NCI-H510A (cell line): ENCODE data around the gene SLC35B2.
"Not testable (repeated sequence)": the region's sequence is repeated elsewhere in the genome, so short reads cannot be mapped to it uniquely, and the experiment has no call there.

Experiments used
- DNase-seq: peaks from one replicate; lab custom pipeline; 2025; lab: John Stamatoyannopoulos, UW

SLC35B2 gene

GRCh38 chr6:44234101-44235025 is 23.0 kb downstream of the SLC35B2 start:
- DNase-seq: no peak

DNA sequence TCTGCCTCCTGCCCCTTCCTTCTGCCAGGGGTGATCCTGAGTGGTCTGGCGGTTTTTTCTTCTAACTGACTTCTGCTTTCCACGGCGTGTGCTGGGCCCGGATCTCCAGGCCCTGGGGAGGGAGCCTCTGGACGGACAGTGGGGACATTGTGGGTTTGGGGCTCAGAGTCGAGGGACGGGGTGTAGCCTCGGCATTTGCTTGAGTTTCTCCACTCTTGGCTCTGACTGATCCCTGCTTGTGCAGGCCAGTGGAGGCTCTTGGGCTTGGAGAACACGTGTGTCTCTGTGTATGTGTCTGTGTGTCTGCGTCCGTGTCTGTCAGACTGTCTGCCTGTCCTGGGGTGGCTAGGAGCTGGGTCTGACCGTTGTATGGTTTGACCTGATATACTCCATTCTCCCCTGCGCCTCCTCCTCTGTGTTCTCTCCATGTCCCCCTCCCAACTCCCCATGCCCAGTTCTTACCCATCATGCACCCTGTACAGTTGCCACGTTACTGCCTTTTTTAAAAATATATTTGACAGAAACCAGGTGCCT is 23.7 kb downstream of the SLC35B2 start:
- no peak for DNase-seq

GRCh38 chr6:44232676-44233566 is 24.4 kb downstream of the SLC35B2 start:
- no peak for DNase-seq

- not testable (repeated sequence) for DNase-seq
Measured at GRCh38 chr6:44231426-44231825, 25.9 kb downstream of the SLC35B2 start.

DNA sequence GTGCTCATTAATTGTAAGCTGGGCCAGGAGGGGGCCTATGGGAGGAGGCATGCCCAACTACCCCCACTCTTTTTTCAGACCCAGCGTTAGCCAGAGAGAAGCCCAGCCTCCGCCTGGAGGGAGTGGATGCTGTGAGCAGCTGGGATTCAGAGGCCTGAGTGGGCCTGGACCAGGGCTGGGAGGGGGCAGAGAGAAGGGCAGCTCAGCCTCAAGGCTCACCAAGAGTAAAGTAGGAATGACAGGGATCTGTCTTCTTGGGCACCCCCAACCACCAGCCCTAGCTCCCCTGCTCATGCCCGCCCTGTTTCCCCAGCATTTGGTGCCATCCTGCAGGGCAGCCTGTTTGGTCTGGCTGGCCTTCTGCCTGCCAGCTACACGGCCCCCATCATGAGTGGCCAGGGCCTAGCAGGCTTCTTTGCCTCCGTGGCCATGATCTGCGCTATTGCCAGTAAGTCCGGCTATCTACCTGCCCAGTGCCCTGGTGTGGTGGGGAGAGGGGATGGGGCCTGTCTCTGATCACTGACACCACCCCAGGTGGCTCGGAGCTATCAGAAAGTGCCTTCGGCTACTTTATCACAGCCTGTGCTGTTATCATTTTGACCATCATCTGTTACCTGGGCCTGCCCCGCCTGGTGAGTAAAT is 27.2 kb downstream of the SLC35B2 start:
- DNase-seq: no peak

GRCh38 chr6:44229376-44230033 is 27.8 kb downstream of the SLC35B2 start:
- DNase-seq: no peak

GRCh38 chr6:44228836-44229235 is 28.5 kb downstream of the SLC35B2 start:
- DNase-seq: no peak

GRCh38 chr6:44228433-44228832 is 28.9 kb downstream of the SLC35B2 start:
- no peak for DNase-seq

DNA sequence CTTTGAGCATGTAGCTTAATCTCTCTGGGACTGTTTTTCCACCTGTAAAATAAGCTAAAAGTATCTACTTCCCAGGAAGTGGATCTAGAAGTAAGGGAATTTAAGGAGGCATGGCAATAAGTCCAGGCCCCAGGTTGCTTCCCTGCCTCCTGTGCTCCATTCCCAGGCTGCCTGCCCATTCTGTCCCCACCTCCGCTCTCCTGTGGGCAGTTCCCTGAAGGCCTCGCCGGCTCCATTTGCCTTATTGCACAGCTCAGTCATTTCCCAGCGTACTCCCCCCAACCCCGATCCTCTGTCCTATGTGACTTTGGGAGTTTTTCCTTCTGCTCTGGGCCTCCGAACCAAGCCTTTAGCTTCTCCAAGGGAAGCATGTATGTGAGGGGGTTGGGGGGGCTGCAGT is 29.3 kb downstream of the SLC35B2 start:
- DNase-seq: no peak

- DNase-seq: no peak
Measured at GRCh38 chr6:44227148-44227793, 30.1 kb downstream of the SLC35B2 start.

DNA sequence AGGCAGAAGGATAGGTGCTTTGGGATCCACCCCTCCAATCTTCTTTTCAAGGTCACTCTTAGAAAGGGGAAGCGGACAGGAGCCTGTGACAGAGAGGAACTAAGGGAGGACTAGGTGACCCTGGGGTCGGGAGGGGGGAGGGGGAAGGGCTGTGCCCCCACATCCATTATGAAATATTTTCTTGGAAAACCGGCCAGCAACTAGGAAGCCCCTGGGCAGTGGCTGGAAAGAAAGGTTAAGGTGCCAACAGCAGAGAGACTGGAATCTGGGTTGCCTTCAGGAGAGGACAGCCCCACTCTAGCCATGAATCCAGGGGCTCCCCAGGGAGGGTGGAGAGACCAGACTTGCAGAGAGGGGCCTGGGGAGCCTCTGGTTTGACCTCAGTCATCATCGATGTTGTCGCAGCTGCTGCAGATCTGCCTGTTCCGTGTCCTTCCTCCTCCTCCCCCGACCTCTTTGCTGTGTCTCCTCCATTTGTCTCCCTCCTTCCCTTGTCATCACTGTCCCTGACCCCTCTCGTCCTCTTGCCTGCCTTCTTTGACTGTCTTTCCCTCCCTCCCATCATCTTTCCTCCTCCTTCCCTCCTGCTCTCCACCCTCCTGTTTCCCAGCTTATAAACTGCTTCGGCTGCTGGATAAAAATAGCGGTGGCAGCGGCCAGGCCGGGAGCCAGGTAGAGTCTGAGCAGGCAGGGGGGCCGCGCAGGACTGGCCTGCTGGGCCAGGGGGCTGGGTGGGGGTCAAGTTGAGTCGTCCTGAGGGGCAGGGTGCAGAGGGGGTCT is 30.8 kb downstream of the SLC35B2 start:
- no peak for DNase-seq

DNA sequence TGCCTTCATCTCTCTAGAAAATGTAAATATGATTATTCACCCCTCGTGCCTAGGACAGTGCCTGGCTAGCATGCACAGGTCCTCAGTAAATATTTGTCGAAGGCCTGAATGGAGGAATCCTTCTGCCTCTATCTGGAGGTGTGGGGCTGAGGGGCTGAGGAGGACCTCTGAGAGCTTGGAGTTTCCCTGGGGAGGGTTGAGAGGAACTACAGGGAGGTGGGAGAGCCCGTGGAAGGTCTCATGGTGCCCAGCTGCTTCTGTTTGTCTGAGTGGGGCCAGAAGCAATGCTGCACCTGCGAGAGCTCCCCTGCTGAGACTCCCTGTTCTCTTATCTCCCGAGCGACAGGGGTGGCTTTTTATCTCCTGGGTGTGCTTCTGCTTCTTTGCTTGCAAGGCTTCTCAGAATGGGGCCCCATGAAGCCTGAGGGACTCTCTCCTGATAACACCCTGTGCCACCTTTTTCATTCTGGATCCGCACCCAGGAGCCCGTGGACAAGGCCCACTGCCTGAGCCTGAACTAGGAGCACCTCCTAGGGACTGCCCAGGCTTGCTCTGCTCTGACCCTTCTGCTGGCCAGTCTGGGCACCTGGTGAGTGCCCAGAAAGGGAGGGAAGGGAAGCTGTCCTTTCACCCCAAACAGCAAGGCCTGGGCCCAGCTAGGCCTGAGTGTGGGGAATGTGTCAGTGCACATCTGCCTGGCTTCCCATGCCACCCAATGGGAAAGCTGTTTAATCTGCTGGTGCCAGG is 31.6 kb downstream of the SLC35B2 start:
- no peak for DNase-seq

DNA sequence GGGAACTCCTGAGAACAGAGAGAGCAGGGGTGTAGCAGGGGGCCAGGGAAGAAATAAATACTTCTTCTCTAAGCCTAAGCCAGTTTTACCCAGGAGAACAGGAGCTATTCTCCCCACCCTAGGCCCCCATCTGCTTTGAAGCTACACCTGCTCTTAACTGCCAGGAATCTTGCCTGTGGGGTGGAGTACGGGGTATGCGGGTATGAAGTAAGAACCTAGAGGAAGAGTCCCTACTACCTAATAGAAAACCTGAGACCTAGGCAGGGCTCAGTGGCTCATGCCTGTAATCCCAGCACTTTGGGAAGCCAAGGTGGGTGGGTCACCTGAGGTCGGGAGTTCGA is 32.4 kb downstream of the SLC35B2 start:
- DNase-seq: no peak

DNA sequence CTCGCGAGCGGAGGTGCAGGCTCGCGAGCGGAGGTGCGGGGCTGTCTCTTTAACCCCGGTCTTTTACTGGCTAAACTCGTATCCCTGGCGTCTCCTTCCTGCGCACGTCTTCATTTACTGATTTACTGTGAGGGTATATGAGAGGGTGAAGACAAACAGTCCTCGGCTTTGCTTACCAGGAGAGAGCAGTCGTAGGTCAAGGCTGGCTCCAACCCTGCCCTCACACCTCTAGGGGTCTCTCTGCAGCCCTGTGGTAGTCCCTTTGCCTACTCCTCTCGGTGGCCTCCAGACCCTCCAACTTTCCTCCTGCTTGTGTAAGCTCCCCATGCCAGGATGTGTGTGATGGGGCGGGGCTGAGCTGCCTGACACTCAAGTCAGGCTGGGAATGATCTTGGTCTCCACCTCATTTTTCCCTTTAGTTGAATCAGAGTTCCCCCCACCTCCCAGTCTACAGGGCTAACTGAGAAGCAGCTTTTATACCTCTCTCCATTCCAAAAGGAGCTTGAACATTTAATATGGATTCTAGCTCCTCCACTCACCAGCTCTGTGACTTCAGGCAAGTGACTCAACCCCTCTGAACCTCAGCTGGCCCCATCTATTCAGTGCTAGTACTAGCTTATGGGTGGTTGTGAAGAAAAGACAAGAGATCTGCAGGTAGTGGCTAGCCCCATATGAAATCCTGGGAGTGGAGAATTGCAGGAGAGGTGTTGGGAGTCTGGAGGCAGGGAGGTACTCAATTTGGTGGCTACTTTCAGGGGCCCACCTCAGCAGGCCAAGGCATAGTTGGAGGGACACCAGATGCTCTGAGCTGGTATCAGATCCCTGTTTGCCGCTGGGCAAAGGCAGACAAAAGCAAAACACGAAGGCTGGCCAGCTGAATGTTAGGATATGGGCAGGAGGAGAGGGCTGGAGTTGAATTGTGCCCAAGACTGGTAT is 33.0 kb downstream of the SLC35B2 start:
- DNase-seq: no peak

DNA sequence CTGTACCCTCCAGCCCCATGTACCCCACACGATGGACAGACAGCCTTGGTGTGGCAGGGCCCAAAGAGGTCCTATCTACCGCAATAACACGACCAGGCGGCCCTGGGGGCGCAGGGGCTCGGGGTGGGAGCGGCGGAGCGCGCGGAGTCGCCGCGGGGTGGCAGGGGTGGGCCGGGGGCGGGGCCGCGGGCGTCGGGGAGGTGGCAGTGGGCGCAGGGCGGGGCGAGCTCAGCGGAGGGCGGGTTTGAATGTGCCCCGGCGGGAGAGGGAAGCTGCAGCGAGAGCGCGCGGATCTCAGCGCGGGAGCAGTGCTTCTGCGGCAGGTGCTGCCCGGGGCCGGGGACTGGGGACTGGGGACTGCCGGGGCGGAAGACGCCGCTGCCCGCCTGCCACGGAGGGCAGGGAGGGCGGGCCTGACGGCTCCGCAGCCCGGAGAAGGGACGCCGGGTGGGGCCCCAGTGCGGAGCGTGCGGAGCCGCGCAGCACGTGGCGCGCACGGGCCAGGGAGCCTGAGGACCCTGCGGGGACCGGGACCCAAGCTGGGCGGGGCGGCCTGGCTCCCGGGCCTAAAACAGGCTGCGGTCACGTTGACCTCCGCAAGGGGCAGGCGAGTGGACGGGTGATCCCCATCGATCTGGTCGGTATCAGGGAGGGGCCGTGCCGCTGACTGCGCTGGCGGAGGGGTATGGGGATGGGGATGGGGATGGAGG is 33.9 kb downstream of the SLC35B2 start, which contains the start of gene SLC29A1:
Gene SLC29A1, plus strand, starts transcription at position 277 of the 710 bp plus-strand sequence. CDS start 3,719 bp downstream, outside the sequence.
- peak; percentile 84 for DNase-seq

DNA sequence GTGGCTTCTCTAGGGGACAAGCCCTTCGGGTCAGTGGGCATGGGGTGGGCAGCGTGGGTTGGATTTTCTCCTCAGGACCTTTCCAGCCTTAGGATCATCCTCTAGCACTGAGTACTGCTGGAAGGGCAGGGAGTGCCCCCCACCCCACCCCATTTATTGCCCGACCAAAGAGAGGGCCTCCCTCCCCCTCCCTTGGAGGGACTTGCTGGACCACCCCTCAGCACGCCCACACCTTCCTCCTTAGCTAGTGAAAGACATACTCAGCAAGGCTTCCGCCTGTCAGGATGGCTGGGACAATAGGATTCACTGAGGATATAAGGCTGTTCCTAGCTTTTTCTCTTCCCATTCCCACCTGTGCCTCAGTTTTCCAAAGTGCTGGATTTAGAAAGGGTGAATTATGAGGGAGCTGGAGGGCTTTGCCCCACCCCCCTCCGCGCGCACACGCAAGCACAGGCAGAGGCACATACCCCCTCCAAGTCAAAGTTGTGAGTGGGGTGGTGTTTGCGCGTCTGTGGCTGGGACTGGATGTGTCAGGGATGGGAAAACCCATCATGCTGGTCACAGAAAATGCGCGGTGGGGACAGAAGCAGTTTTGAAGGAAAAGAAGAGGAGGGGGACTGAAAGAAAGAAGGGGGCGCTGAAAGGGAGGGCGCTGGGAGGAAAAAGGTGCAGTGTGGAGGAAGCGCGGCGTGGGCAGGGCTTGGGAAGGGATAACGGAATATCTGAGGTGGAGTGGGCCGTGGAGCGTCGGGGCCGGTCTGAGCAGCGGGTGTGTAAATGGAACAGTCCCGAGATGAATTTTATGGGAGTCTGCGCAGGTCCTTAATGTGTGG is 34.6 kb downstream of the SLC35B2 start:
- no peak for DNase-seq

- DNase-seq: no peak
Measured at GRCh38 chr6:44221961-44222335, 35.4 kb downstream of the SLC35B2 start.
